CD4-positive, alpha-beta T cell treated with Interleukin-21 for 1 hour (primary cell): Measurements from ENCODE around the gene ORC6.
"Not testable (repeated sequence)": the region's sequence is repeated elsewhere in the genome, so short reads cannot be mapped to it uniquely, and the experiment has no call there.

Experiments
- DNase-seq: peaks from one replicate; pipeline ENCODE4 v3.0.0-alpha.2; 2020

The ORC6 gene, protein sequence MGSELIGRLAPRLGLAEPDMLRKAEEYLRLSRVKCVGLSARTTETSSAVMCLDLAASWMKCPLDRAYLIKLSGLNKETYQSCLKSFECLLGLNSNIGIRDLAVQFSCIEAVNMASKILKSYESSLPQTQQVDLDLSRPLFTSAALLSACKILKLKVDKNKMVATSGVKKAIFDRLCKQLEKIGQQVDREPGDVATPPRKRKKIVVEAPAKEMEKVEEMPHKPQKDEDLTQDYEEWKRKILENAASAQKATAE

DNA sequence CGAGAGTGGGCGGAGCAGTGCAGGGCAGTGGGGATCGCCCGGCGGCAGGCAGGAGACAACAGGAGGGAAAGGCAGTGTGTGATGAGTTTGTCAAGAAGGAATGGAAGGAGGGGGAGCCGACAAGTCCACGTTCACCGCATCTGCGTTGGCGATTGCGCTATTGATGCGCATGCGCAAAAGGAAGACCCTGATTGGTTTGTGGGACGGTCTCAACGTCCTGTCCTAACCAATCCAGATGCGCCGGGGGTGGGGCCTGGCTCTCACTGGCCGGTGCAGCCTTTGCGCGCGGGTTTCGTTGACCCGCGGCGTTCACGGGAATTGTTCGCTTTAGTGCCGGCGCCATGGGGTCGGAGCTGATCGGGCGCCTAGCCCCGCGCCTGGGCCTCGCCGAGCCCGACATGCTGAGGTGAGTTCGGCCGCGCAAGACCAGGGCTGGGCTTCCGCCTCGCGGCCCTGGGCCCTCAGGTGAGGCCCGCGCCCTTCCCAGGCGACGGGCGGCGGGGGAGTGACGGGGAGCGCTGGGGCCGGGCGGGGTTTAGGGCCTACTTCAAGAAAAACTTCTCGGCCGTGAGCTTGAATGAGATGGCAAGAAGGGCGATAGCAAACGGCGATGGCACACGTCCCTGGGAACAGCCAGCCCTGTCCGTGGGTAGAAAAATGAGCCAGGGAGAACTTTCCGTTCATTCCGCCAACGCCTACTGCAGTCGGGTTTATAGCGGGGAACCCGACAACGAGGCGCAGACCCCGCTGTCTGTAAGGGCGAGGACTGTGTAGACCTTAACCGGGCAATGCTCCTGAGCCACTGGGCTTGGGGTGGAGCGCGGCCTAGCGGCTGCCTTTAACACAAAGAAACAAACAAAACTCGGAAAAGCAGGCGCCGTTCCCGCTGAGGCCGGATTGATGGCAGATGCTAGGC, at the start of gene ORC6:
ORC6 (plus strand) TSS at position 295 of the 916 bp plus-strand sequence; CDS start at position 342, 47 bp downstream.
- peak; percentile 96 for DNase-seq

DNA sequence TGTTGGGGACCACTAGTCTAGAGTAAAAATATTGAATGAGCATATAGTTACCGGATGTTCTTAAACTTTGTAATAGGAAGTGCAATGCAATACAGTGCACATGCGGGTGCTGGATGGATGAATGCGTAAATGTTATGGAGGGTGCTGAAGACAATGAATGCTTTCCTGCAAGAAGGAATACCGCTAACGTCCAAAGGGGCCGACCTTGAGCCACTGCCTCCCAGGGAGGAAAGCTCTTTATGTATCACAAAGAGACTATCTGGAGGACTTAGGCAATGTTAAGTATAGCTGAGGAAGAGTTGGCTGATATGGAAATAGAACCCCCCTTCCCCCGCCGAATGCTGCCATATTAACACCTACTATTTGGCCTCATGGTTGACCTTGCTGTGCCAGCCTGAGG, 40.8 kb upstream of the ORC6 start:
- no peak for DNase-seq

DNA sequence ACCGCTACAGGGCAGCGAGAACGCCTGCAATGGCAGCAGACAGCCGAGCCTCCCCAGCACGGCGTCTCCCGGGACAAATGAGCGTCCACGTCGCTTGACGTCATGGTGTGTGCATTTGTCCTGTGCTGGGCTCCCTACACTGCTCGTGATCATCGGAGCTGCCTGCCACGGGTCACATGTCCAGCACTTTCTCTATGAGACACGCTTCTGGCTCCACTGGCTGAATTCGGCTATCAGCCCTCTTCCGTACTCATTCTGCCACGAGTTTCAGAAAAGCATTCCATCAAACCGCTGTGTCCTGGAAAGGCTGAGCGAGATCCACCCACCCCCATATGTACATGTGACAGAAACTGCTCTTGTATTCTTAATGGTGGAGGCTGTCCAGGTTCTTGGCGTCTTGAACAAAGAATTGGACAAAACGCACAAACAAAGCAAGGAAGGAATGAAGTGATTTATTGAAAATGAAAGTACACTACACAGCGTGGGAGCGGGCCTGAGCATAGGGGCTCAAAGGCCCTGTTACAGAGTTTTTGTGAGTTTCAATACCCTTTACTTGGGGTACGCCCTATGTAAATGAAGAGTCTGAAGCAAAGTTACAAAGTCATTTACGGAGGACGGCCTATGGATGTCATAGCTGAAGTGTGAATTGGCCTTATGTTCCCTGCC, 39.7 kb upstream of the ORC6 start:
- DNase-seq = no peak

DNA sequence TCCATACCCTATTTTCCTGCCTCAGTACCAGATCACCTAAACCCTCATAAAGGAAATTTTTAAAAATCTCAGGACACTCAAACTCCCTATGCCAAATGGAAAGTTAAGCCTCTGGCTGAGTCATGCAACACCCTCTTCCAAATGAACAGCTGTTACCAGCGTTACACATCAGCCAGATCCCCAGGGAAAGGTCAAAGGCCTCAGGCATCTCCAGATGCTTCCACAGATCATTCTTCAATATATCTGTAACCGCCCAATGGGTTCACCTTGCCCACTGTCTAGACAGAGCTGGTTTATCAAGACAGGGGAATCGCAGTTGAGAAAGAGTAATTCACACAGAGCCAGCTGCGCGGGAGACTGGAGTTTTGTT, 39.2 kb upstream of the ORC6 start:
- DNase-seq = no peak

DNA sequence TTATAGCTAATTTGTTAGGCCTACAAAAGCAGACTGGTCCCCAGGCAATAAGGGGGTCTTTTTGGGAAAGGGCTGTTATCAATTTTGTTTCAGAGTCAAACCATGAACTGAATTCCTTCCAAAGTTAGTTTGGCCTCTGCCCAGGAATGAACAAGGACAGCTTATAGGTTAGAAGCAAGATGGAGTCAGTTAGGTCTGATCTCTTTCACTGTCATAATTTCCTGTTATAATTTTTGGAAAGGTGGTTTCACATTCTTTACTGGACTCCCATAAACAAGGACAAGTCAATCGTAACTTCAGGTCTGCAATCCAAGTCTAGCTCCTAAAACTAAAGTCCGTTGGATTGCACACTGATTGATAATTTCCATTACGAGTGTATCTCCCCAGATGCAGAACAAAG, 38.2 kb upstream of the ORC6 start:
- no peak for DNase-seq

DNA sequence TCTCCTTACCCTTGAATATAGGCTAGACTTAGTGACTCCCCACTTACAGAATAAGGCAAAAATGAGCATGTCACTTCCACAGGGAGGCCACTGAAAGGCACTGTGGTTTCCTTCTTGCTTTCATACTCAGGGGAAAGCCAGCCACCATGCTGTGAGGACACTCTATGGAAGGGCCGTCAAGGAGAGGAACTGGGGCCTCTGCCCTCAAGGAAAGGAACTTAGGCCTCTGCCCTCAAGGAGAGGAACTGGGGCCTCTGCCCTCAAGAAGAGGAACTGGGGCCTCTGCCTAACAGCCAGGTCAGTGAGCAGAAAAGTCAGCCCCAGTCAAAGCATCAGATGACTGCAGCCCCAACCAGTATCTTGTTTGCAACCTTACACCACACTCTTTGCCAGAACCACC, 30.5 kb upstream of the ORC6 start:
- peak; percentile 30 for DNase-seq

DNA sequence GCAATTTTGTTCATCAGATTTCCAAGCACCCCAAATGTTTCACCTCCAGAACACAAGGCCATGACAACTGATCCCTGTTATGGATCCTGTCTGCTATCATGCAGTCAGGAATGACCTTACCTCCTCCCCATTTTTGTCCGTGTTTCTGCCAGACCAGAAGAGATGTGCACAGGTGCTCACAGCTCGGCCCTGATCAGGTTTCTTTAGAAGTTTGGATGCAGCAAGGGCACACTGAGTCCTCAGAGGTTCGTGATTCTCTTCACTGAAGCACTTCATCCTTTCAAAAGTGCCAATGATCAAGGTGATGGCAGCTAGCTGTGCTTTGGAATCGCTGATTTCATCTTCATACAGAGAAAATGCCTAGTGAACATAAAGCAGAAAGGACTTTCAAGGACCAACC, 27.3 kb upstream of the ORC6 start:
- no peak for DNase-seq

DNA sequence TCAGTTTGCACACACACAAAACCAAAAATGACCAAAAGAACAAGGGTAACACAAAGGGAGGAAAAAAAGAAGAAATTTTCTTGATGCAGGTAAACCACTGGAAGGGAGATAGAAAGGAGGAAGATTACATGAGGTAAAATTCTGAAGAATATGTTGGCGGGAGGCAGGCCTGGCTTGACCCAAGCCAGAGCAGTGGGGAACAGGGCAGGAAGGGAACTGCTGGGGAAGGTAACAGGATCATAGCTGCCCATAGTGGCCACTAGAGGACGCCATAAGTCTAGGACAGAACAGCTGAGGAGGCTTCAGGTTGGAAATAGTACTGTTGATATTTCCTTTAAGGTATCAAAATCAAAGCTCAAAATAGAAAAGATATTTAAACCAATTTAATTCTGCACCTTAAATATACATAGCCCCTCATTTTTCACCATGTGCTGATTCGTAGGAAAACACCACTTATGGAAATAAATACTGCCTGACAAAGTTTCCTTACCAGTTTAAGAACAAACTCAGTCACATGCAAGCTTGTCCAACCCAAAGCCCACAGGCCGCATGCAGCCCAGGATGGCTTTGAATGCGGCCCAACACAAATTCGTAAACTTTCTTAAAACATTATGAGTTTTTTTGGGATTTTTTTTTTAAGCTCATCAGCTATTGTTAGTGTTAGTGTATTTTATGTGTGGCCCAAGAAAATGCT, 16.0 kb upstream of the ORC6 start:
- peak; percentile 61 for DNase-seq

DNA sequence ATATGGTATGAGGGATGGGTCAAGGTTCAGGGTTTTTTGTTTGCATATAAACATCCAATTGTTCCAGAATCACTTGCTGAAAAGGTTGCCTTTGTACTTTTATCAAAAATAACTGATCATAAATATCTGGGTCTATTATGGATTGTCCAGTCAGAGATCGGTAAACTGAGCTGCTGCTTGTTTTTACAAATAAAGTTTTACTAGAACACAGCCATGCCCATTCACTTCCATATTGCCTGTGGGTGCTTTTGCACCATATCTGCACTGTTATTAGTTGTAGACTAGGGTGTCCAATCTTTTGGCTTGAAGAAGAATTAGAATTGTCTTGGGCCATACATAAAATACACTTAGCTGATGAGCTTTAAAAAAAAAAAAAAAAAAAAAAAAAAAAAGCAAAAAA, 11.5 kb upstream of the ORC6 start:
- not testable (repeated sequence) for DNase-seq

DNA sequence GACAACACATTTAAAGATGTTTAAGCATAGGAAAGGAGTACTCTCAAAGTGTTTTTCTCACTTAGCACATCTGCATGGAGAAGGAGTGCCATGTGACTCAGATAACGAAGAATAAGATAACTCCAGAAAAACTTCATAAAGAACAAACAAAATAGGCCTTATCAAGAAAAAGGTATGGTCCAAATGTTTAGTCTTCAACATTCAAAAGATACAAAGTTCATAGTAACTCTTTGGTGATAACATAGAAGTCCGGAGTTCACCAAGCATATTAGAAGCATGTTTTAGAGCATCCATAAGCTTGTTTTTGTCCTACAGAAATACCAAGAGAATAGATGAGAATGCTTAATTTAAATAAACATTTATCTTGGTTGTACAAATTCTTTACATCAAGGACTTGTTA, 7.6 kb upstream of the ORC6 start:
- not testable (repeated sequence) for DNase-seq

DNA sequence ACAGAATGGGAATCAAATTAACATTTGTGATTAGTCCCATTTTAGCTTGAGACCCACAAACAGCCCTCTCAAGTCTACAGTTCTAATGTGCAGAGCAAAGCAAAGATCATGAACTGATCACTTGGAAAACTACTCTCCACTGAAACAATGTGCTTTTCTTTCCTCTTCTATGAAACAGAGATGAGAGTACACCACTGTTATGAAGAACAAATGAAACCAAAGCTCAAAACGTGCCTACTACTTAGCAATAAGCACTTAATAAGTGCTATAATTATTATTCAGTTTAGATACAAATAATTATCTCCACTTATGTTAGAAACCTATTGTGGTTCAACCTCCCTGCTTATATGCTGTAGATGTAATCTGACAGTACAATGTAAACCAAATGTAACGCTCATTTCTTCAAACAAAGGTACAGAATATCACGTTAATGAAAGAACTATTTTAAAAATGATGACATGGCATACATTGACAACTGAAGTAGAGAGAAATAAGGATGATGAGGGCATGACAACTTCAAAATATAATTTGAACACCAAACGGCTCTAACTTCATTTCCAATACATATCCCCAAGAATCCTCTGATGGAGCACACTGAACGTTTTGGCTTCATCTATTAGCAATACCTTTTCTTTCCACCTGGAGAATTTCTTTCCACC, 2.5 kb upstream of the ORC6 start:
- DNase-seq = no peak

DNA sequence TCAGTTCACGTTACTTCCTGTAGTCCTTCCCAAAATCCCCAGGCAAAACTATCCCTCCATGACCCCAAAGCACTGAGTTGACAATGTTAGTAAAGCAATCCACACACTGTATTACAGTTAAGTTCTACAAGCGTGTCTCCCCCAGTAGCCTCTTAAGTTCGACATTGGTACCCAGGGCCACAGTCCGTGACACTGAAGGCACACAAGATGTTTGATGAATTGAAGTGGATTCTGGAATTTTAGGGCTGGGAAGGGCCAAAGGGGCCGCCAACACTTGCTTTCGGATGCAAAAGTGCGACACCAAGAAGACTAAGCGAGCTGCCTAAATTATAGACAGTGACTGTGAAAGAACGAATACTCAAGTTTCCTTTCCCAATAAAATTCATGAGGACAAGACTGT, 2.0 kb upstream of the ORC6 start:
- no peak for DNase-seq

DNA sequence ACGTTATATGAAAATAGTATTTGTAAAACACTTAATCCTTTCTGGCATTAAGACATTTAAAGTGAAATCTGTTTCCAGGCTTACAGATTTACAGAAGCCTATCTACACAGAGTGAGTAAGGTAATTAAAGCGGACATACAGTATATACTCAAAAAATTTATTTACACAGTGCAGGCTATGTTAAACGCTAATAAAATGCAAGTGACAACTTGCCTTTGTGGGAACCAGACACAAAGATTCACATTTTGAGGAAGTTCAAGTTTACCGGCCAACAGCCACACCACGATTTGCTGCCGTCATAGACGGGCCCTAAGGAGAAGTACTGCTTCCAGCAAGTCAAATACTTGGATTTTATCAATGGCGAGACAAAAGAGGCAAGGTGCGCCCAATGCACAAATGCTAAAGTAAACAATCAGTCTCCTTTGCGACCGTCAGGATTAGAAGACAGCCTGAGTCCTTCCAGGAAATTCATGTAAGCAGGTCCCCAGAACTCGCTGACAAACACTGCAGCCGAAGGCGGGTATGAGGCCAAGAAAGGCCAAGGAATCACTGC, 1.3 kb upstream of the ORC6 start:
- no peak for DNase-seq

DNA sequence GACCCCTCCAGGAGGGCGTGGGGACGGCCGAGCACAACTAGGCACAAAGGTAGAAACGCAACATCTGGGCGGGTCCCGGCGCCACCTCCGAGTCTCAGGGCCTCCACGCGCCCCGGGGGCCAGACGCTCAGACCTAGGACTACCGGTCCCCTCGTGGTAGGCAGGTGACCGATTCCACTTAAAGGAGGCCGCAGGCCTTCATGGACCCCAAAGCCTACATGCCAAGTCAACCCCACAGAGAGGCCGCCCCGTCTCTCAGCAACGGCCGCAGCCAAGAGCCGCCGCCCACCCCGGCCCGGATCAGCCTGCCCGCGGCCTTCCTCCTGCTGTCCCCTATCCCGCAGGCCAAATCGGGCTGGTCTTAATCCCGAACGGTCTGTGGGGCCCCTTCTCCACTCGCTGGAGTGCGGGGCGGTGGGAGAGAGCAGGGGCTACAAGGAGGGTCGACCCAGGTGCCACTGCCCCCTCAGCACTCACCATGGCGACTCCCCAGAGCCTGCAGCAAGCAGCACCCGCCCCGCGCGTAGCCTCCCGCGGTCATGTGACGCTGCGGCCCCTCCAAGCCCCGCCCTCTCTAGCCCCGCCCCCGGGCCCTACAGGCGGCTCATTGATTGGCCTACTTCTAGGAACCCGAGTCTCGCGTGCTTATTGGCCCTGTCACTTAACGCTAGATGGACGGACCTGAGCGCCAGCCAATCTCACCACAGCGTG, 650 bp upstream of the ORC6 start, which contains the start of gene VPS35:
VPS35 (minus strand) TSS at position 525 of the 711 bp plus-strand sequence; CDS start at position 480, 45 bp downstream.
- peak; percentile 99 for DNase-seq

DNA sequence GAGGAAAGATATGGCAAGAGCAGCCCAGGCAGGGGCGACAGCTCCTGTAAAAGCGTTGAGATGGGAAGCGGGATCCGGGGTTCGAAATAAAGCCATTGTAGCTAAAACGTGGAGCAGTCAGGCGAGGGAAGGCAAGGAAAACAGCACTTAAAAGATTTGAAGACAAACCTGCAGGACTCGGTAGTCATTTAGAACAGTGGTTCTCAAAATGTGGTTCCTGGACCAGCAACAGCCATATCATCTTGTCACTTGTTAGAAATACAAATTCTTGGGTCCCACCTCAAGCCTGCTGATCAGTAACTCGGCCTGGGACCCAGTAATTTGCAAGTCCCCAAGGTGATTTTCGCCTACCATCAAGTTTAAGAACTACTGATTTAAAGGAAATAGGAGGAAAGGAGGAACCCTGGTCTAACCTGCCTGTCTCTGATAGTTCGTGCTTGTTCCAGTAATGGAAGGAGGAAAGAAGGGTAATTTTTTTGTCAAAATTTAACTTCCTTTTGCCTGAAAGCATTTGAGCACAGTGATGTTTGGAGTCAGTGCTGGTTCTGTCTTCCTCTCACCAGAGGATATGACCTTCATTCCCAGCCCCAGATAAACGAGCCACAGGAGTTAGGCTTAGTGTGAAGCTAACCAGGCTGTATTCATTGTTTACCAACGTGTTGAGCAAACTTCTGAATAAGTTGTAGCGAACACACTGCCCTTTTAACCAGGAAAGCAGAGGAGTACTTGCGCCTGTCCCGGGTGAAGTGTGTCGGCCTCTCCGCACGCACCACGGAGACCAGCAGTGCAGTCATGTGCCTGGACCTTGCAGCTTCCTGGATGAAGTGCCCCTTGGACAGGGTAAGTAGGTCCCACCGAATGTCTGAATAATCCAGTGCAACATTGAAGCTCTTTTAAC, 1.1 kb downstream of the ORC6 start:
- no peak for DNase-seq

DNA sequence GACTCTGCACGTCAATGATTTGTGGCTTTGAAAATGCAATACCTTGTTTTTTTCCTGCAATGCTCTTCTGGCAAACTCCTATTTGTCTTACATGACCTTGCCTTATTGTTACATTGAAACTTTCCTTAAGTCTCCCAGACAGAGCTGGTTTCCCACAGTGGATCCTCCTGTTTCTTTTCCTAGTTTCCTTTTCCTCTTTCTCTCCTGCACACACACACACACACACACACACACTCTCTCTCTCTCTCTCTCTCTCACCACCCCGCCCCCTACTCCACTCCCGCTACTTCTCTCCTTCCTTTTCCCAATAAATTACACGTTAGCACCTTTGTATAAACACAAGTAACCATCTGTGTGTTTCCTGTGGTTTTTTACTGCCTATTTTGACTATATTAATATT, 2.3 kb downstream of the ORC6 start:
- DNase-seq = no peak

DNA sequence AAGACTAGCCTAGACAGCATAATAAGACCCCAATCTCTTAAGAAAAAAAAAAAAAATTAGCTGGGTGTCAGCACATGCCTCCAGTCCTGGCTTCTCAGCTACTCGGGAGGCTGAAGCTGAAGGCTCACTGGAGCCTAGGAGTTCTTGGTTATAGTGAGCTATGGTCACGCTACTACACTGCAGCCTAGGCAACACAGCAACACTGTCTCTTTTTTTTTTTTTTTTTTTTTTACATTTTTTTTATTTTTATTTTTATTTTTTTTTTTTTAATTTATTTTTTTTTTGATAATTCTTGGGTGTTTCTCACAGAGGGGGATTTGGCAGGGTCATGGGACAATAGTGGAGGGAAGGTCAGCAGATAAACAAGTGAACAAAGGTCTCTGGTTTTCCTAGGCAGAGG, 4.1 kb downstream of the ORC6 start:
- no peak for DNase-seq

DNA sequence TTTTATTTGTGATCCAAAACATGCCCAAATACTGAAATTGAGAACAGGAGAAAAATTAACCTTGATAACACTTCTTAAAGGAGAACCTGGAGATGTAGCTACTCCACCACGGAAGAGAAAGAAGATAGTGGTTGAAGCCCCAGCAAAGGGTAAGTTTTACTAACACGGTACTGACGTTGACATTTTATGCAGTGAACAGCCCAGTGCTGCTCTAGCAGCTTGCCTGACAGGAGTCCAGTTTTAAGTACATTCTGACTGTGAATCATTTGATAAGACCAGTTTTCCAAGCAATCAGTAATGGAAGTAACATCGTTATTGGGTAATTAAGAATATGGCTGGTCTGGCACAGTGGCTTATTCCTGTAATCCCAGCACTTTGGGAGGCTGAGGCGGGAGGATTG, 6.5 kb downstream of the ORC6 start:
- DNase-seq = no peak

DNA sequence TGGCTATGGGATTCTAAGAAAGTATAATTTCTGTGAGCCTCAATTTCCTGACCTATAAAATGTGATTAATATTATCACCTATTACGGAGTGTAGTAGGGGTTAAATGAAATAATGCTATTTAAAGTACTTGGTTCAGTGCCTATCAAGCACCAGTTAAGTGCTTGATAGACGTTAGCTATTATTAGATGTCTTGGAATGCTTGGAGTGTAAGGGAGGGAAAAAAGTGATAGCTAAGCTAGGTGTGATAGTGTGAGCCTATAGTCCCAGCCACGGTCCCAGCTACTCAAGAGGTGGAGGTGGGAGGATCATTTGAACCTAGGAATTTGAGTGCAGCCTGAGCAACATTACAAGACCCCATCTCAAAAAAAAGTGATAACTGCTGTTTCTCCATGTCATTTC, 7.5 kb downstream of the ORC6 start:
- DNase-seq = no peak

DNA sequence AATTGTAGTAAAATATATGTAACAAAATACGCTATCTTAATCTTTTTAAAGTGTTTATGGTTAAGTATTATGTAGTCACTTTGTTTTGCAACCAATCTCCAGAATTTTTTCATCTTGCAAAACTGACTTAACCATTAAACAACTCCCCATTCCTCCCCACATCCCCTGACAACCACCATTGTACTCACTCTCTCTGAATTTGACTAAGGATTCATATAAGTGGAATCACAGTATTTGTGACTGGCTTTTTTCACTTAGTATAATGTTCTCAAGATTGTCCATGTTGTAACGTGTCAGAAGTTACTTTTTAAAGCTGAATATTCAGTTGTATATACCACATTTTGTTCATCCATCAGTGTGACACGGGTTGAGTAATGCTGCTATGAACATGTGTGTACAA, 10.6 kb downstream of the ORC6 start:
- DNase-seq = no peak
